Uterus (tissue), 4 donors: ENCODE measurements around the gene SIPA1. TPM values are rescaled to one million over a fixed set of nuclear protein-coding genes. Genes with fewer than 3 reads are reported as not detected.

Experiments
- DNase-seq, 2 donors: peaks; one replicate each; pipeline ENCODE4 v3.0.0-alpha.2; 2019 to 2020
- H3K27ac ChIP-seq, 2 donors: fragments of 200-600 bp; sonication (generic); 1 replicate in 1 of 2; 2 replicates in 1 of 2; pipeline ENCODE4 v1.5.1; 2016 to 2018
- H3K27me3 ChIP-seq, 2 donors: fragments of 200-600 bp; sonication (generic); one replicate each; pipeline ENCODE4 v1.5.1; 2018 to 2019; ENCODE audit warnings: control low read depth in 1 of 2
- H3K36me3 ChIP-seq, 2 donors: fragments of 200-600 bp; sonication (generic); one replicate each; pipeline ENCODE4 v1.5.1; 2019; ENCODE audit warnings: control low read depth in 1 of 2
- H3K4me1 ChIP-seq, 2 donors: fragments of 200-600 bp; sonication (generic); one replicate each; pipeline ENCODE4 v1.5.1; 2018 to 2019; ENCODE audit warnings: control low read depth in 1 of 2
- H3K4me3 ChIP-seq, 2 donors: fragments of 200-600 bp; sonication (generic); 1 replicate in 1 of 2; 2 replicates in 1 of 2; pipeline ENCODE4 v1.5.1; 2018 to 2019; ENCODE audit warnings: mild to moderate bottlenecking in 1 of 2
- H3K9me3 ChIP-seq, 2 donors: fragments of 200-600 bp; sonication (generic); one replicate each; pipeline ENCODE4 v1.5.1; 2019; ENCODE audit warnings: control low read depth in 1 of 2
- POLR2A ChIP-seq, 2 donors: fragments of 450-650 bp; IDR thresholded peaks; one replicate each; pipeline ENCODE4 v1.6.1; 2016; ENCODE audit warnings: antibody characterized with exemption in 2 of 2, mild to moderate bottlenecking in 1 of 2, moderate library complexity in 1 of 2
- intact Hi-C: fragments of 100-400 bp; cut with DNase I; formaldehyde crosslinking; loops from one replicate; pipeline ENCODE4 v1.15.1; 2023; ENCODE audit warnings: low total_unique reads
- total RNA-seq, 4 donors: library from RNA; depleted of rRNA in 3 of 4; stranded (reverse); fragments of >200 nt in 3 of 4; gene quantifications; one replicate each; pipeline versions ENCODE4 v1.1.0 to v1.2.4, GENCODE V29; 2014 to 2023
- TF ChIP-seq, protein P1 (sequence below), 4 experiments: fragments of 200-600 bp in 2 of 4; fragments of 450-650 bp in 2 of 4; sonication (generic) in 2 of 4; IDR thresholded peaks; one replicate each; pipeline ENCODE4 v1.5.1; 2016 to 2019; ENCODE audit warnings: antibody characterized with exemption in 4 of 4, mild to moderate bottlenecking in 2 of 4, moderate library complexity in 1 of 4
- donor health status: DM: yes; HTN: yes; CAD: no.

Gene SIPA1
- total RNA-seq, 4 donors from 2014 or later: 11.2 to 60.1 (median 27.0) TPM

DNA sequence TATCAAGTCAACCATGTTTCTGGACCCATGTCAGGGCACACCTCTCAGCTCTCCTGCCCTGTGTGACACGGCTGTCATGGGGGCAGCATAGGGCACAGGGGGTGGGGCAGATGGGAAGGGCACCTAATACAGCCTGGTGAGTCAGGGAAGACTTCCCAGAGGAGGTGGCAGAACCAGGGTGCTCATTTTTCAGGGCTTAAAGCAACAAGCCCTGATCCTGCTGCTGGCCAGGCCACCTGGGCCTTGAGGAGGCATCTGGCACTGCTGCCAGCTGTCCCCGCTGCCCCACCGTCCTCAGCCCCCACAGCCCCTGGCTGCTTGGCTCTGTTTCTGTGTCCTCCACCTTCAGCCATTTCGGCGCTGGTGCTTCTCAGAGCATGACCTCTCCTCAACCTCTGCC lies 28.2 kb upstream of the SIPA1 start:
- Histone ChIP-seq H3K9me3 (no peaks in the 10 kb centered on the region), H3K36me3 (no peaks in the 10 kb centered on the region), H3K4me3 (no peak overlapping the region), H3K27ac (peak overlapping the region; percentile 17 to 86), H3K27me3 (no peaks in the 10 kb centered on the region), H3K4me1 (peaks cover 0 to 12% of the 10 kb centered on the region in 2 donors)
- intact Hi-C loops: loop anchor here (10.0 kb wide), 1 partner anchor 235 kb away; no protein-coding TSS in a partner anchor
- no peak for TF ChIP-seq POLR2A (IDR thresholded peaks at IDR 0.05)
- TF ChIP-seq, protein P1, sequence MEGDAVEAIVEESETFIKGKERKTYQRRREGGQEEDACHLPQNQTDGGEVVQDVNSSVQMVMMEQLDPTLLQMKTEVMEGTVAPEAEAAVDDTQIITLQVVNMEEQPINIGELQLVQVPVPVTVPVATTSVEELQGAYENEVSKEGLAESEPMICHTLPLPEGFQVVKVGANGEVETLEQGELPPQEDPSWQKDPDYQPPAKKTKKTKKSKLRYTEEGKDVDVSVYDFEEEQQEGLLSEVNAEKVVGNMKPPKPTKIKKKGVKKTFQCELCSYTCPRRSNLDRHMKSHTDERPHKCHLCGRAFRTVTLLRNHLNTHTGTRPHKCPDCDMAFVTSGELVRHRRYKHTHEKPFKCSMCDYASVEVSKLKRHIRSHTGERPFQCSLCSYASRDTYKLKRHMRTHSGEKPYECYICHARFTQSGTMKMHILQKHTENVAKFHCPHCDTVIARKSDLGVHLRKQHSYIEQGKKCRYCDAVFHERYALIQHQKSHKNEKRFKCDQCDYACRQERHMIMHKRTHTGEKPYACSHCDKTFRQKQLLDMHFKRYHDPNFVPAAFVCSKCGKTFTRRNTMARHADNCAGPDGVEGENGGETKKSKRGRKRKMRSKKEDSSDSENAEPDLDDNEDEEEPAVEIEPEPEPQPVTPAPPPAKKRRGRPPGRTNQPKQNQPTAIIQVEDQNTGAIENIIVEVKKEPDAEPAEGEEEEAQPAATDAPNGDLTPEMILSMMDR (IDR thresholded peaks at IDR 0.05): no peak
- no peak for DNase-seq

- peaks cover 0 to 12% of the 10 kb centered on the region in 2 donors for H3K4me1 ChIP-seq
- no peak overlapping the region for H3K4me3 ChIP-seq
- TF ChIP-seq, protein P1 (IDR thresholded peaks at IDR 0.05): no peak
- no peak for TF ChIP-seq POLR2A (IDR thresholded peaks at IDR 0.05)
Measured at GRCh38 chr11:65610404-65610803, 27.5 kb upstream of the SIPA1 start.

GRCh38 chr11:65611028-65611757 lies 26.7 kb upstream of the SIPA1 start:
- Histone ChIP-seq H3K27ac (peak overlapping the region; percentile 86 to 87), H3K36me3 (no peaks in the 10 kb centered on the region), H3K9me3 (no peaks in the 10 kb centered on the region), H3K4me1 (peaks cover 0 to 14% of the 10 kb centered on the region in 2 donors), H3K4me3 (peak overlapping the region in 1 of 2 donors; percentile 1), H3K27me3 (no peaks in the 10 kb centered on the region)
- intact Hi-C loops: no loop called here
- no peak for TF ChIP-seq POLR2A (IDR thresholded peaks at IDR 0.05)
- TF ChIP-seq, protein P1 (IDR thresholded peaks at IDR 0.05): no peak
- DNase-seq: no peak

More at GRCh38 chr11:65610404-65610803, 27.5 kb upstream of the SIPA1 start:
- intact Hi-C loops: no loop called here
- Histone ChIP-seq H3K36me3 (no peaks in the 10 kb centered on the region), H3K27ac (peak overlapping the region; percentile 86 to 87), H3K9me3 (no peaks in the 10 kb centered on the region), H3K27me3 (no peaks in the 10 kb centered on the region)
- DNase-seq: no peak

GRCh38 chr11:65611758-65612603 lies 25.9 kb upstream of the SIPA1 start:
- no peaks in the 10 kb centered on the region for H3K9me3 ChIP-seq
- no peaks in the 10 kb centered on the region for H3K27me3 ChIP-seq
- H3K36me3 ChIP-seq: no peaks in the 10 kb centered on the region
- H3K4me3 ChIP-seq: peak overlapping the region in 1 of 2 donors; percentile 1
- DNase-seq: no peak
- H3K4me1 ChIP-seq: peaks cover 0 to 22% of the 10 kb centered on the region in 2 donors
- intact Hi-C loops: no loop called here
- H3K27ac ChIP-seq: peak overlapping the region; percentile 86 to 87
- TF ChIP-seq POLR2A (IDR thresholded peaks at IDR 0.05): no peak
- TF ChIP-seq, protein P1 (IDR thresholded peaks at IDR 0.05): no peak

GRCh38 chr11:65612691-65613090 lies 25.2 kb upstream of the SIPA1 start:
- intact Hi-C loops: no loop called here
- TF ChIP-seq, protein P1 (IDR thresholded peaks at IDR 0.05): no peak
- TF ChIP-seq POLR2A (IDR thresholded peaks at IDR 0.05): no peak
- Histone ChIP-seq H3K9me3 (no peaks in the 10 kb centered on the region), H3K36me3 (no peaks in the 10 kb centered on the region), H3K27ac (peak overlapping the region; percentile 86 to 87), H3K27me3 (no peaks in the 10 kb centered on the region), H3K4me3 (peak overlapping the region; percentile 68 to 86), H3K4me1 (peaks cover 0 to 22% of the 10 kb centered on the region in 2 donors)
- DNase-seq: no peak
